MCF 10A (cell line): Measurements from ENCODE around the gene LRRFIP1. TPM values are rescaled to one million over a fixed set of nuclear protein-coding genes. Genes with fewer than 3 reads are reported as not detected.

Experiments
- BruUV-seq: library from RNA; stranded (reverse); fragments of 400-500 nt; replicated peaks from 2 replicates; lab custom pipeline; 2021; lab: Mats Ljungman, UMichigan
- CTCF ChIA-PET: fragments of 300-600 bp; sonication (Branson Sonifier 250); formaldehyde crosslinking; extraction: SDS; loops from one replicate; lab custom pipeline; 2021; ENCODE audit warnings: antibody characterized with exemption, inconsistent platforms; lab: Yijun Ruan, JAX
- POLR2A ChIA-PET: fragments of 300-600, 350-650 bp; sonication (Branson Sonifier 250); formaldehyde crosslinking; extraction: SDS; loops from one replicate; lab custom pipeline; 2020; ENCODE audit warnings: antibody characterized with exemption, inconsistent platforms; lab: Yijun Ruan, JAX
- DNase-seq: peaks from one replicate; pipeline ENCODE4 v3.0.0-alpha.2; 2018; ENCODE audit not compliant: unreplicated experiment
- H3K27ac Mint-ChIP-seq: one replicate; pipeline ENCODE4 v1.8.0; 2022; ENCODE audit warnings: mild to moderate bottlenecking, low read depth, mixed read lengths; ENCODE audit not compliant: unreplicated experiment
- H3K27me3 Mint-ChIP-seq: one replicate; pipeline ENCODE4 v1.8.0; 2022; ENCODE audit warnings: mixed read lengths; ENCODE audit not compliant: insufficient read depth, unreplicated experiment
- H3K36me3 Mint-ChIP-seq: one replicate; pipeline ENCODE4 v1.8.0; 2022; ENCODE audit warnings: mild to moderate bottlenecking, moderate library complexity, mixed read lengths; ENCODE audit not compliant: insufficient read depth, unreplicated experiment
- H3K4me1 Mint-ChIP-seq: one replicate; pipeline ENCODE4 v1.8.0; 2022; ENCODE audit warnings: mixed read lengths; ENCODE audit not compliant: insufficient read depth, unreplicated experiment
- H3K4me3 Mint-ChIP-seq: one replicate; pipeline ENCODE4 v1.8.0; 2022; ENCODE audit warnings: mild to moderate bottlenecking, moderate library complexity, mixed read lengths; ENCODE audit not compliant: unreplicated experiment
- H3K9me3 Mint-ChIP-seq: one replicate; pipeline ENCODE4 v1.8.0; 2022; ENCODE audit warnings: mixed read lengths; ENCODE audit not compliant: unreplicated experiment
- CTCF ChIP-seq: fragments of 200-600 bp; IDR thresholded peaks from one replicate; pipeline ENCODE4 v1.8.0; 2022; ENCODE audit warnings: antibody characterized with exemption, mild to moderate bottlenecking; ENCODE audit not compliant: unreplicated experiment
- intact Hi-C: fragments of 100-400 bp; cut with micrococcal nuclease; formaldehyde crosslinking; loops from 2 replicates; pipeline ENCODE4 v1.14.1; 2022
- total RNA-seq: library from RNA; stranded (reverse); gene quantifications from 2 replicates; pipeline ENCODE4 v1.2.3, GENCODE V29; 2022

LRRFIP1 gene
- total RNA-seq, 1 experiment from 2014 or later: 197 TPM

DNA sequence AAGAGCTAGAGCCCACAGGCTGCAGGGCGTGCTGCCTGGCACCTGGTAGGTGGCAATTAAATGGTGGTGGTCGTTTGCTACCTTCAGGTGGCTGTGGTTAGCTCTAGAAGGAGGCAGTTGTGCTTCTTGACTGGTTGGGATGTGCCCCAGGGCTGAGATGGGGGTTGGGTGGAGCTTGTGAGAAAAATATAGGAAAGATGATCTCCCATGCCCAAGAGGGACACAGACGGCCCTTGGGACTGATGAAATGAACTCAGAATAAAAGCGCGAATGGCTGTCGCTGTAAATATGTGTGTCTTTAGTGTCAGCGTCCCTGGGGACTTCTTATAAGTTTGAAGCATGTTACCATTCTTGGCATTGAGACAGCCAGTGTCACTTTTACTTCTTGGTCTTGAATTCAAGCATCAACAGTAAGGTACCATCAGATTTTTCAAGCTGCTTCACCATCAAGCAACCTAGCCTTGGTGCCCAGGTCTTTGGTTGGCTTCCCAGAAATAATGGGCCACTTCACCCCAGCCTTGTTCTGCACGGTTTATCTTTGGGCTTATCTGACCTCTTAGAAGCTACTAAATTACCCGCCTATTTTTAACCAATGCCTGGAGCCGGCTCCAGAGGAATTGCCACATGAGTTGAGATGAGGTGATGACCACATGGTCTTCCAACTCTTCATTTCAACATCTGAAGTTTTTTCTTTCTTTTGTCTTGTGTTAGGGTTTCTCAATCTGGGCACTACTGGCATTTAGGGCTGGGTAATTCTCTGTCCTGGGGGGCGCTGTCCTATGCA is 11.9 kb downstream of the LRRFIP1 start:
- no peak for DNase-seq
- Mint-ChIP-seq H3K9me3 (no peaks in the 10 kb centered on the region), H3K27me3 (peaks cover 14% of the 10 kb centered on the region), H3K4me1 (no peaks in the 10 kb centered on the region), H3K4me3 (no peak overlapping the region), H3K27ac (no peak overlapping the region), H3K36me3 (peaks cover 6% of the 10 kb centered on the region)
- no TSS peak for BruUV-seq
- intact Hi-C loops: no loop called here
- POLR2A ChIA-PET: interaction anchor here (1.3 kb wide), 1 partner anchor 10 kb away, joined by 3 read pairs; no protein-coding TSS in a partner anchor
- CTCF ChIA-PET: interaction anchor here (0.6 kb wide), 2 partner anchors 17 to 1113 kb away, joined by 3 to 5 read pairs; no protein-coding TSS in a partner anchor
- TF ChIP-seq CTCF: no peak

GRCh38 chr2:237639836-237640220 is 12.4 kb downstream of the LRRFIP1 start:
- POLR2A ChIA-PET: no interaction called here
- Mint-ChIP-seq H3K27me3 (peaks cover 17% of the 10 kb centered on the region), H3K36me3 (peaks cover 6% of the 10 kb centered on the region), H3K9me3 (no peaks in the 10 kb centered on the region), H3K4me1 (no peaks in the 10 kb centered on the region), H3K4me3 (no peak overlapping the region), H3K27ac (no peak overlapping the region)
- TF ChIP-seq CTCF: no peak
- BruUV-seq: no TSS peak
- CTCF ChIA-PET: no interaction called here
- DNase-seq: no peak
- intact Hi-C loops: no loop called here

DNA sequence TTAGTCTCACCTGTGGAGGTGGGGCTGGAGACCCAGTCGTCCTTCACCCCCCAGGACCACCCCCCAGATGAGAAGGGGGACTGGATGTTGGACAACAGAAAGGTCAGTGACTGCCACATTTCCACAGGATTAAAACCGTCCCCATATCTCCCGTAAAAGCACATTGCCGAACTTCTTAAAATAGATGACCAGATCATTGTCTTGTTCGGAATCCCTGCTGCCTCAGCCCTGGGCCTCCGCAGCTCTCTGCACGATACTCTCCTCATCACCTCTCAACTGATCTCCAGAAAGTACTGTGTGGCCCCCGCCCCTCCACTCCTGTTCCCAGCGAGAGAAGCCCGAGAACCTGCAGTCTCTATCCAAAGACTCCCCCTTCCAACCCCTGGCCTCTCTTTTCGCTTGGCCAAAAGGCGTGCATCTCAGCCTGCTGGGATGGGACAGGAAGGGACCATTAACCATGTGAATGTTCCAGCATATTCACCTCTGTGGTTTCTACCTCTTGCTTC is 13.2 kb downstream of the LRRFIP1 start:
- ChIA-PET CTCF (no interaction called here), POLR2A (interaction anchor here (0.6 kb wide), 1 partner anchor 299 kb away, joined by 3 read pairs; no protein-coding TSS in a partner anchor)
- Mint-ChIP-seq H3K4me1 (no peaks in the 10 kb centered on the region), H3K27me3 (peaks cover 24% of the 10 kb centered on the region), H3K27ac (no peak overlapping the region), H3K4me3 (no peak overlapping the region), H3K9me3 (no peaks in the 10 kb centered on the region), H3K36me3 (peaks cover 6% of the 10 kb centered on the region)
- intact Hi-C loops: no loop called here
- DNase-seq: no peak
- BruUV-seq: no TSS peak
- no peak for TF ChIP-seq CTCF

DNA sequence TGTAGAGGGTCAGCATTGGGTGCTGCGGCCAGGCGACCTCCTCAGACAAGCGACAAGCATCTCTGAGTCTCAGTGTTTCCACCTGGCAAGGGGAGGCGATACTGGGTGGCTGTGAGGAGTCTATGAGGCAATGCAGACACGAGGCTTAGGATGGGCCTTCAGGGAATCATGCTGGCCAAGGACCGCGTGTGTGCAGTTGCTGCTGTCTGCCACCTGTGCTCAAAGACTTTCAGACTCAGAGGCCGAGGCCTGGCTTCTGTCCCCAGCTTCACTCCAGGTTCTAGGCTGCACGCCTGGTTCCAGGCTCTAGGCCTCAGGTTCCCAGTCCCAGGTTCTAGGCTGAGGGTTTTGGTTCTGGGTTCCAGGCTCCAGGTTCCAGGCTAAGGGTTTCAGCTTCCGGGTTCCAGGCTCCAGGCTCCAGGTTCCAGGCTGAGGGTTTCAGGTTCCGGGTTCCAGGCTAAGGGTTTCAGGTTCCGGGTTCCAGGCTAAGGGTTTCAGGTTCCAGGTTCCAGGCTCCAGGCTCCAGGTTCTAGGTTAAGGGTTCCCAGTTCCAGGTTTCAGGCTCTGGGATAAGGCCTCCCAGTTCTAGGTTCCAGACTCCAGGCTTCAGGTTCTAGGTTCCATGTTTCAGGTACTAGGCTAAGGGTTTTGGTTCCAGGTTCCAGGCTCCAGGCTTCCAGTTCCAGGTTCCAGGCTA is 14.8 kb downstream of the LRRFIP1 start:
- no peak for TF ChIP-seq CTCF
- H3K36me3 Mint-ChIP-seq: peaks cover 6% of the 10 kb centered on the region
- no peak overlapping the region for H3K4me3 Mint-ChIP-seq
- H3K4me1 Mint-ChIP-seq: no peaks in the 10 kb centered on the region
- H3K27ac Mint-ChIP-seq: no peak overlapping the region
- ChIA-PET CTCF (no interaction called here), POLR2A (no interaction called here)
- BruUV-seq: no TSS peak
- peaks cover 15% of the 10 kb centered on the region for H3K27me3 Mint-ChIP-seq
- intact Hi-C loops: no loop called here
- no peak for DNase-seq
- H3K9me3 Mint-ChIP-seq: no peaks in the 10 kb centered on the region
